Measurements from ENCODE around the gene ALOXE3.
A peak's percentile ranks its signal among the peaks of the same experiment; 100 is the strongest.
"Not testable (repeated sequence)": the region's sequence is repeated elsewhere in the genome, so short reads cannot be mapped to it uniquely, and the experiment has no call there.

ALOXE3 gene

DNA sequence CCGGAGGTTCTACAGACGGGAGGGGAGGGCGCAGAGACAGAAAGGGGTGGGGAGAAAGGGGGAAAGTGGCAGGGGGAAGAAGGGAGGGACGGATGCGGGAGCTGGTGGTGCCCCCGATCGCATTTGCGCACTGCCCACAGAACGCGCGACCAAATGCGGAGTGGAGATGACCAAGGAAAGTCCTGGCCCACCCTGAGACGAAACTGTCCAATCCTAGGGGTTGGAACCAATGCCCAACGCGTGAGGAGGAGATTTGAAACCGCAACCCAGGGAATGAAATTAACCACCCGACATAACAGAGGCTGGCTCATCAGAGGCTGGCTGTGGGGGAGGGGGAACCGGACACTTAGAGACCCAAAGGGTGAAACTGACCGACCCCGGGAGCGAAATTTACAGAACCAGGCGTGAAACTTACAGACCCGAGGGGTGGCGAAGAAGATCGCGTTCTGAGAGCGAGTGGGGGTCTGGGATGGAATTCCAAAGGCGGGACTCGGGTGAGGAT is 4.2 kb upstream of the ALOXE3 start:
- DNase-seq (ENCODE audit: low spot score): peak; percentile 54

DNA sequence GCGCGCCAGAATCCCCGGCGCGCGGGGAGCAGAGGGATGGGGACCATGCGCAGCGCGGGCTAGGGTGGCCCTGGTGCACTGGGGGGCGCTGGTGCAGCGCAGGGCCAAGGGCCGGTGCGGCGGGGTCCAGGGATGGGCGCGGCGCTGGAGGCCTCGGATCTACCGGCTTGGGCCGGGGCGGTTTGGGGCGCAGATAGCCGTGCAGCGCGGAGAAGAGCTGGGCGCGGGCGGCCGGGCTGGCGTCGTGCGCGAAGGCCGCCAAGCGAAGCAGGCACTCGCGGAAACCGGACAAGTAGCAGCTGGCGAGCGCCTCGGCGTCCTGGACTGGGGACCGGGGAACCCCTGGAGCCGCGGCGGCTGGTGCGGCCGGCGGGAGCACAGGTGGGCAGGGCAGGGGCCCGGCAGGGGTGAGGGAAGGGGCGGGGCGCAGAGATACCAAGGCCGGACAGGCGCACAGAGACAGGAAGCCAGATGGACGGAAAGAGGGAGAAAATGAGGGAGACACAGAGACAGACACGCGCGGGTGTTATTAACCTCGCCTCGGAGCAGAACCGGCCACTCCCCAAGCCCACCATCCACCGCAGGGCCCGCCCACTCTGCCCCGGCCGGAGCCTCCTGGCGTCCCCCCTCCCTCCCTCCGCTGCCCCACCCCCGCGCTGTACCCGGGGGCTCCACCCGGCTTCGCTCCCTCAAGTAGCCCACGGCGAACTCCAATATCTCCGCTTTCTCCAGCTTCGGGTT is 3.5 kb upstream of the ALOXE3 start:
- DNase-seq (ENCODE audit: low spot score): peak; percentile 38

DNA sequence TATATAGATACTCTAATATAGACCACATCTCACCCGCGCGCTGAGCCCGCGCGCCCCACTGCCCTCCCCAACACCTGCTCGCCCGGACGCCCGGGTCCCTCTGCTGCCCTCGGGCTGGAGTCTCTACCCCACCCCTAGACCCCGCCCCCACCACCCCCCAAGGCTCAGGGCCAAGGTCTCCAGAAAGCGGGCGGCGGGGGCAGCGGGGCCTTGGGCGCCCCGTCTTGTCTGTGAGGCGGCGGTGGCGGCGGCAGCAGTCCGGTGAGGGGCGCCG is 3.0 kb upstream of the ALOXE3 start:
- no peak for DNase-seq (ENCODE audit: low spot score)

DNA sequence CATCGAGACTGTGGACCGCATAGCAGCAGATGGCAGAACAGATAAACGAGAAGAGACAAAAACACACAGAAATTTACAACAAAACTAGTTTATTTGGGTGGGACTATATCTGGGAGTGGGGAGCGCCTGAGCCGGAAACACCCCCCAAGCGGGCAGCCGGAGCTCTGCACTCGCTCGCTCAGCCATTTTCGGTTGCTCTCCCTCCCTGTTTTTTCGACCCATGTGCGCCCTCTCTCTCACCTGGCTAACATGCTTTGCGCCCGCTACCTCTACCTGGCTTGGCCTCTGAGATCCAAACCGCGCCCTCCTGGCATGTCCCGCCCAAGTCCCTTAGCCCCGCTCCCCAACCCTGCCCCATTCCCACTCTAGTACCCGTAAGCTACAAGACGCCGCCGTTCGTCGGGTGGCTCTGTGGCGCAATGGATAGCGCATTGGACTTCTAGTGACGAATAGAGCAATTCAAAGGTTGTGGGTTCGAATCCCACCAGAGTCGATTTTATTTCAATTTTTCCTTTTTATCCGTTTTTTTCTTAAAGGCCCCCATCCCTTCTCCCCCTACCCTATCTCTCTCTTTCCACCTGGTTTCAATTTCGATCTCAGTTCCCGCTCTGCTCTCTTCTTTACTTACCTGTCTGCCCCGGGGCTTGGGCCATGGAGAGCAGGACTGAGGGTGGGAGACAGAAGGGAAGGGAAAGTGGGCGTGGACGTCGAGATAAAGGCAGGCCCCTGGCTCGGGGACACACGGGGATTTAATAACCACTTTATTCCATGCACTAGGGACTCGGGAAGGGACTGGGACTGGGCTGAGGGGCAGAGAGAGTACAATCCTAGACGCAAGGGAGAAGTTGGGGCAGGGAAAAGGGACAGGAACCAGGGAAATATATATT is 2.4 kb upstream of the ALOXE3 start:
- peak; percentile 57 for DNase-seq (ENCODE audit: low spot score)

DNA sequence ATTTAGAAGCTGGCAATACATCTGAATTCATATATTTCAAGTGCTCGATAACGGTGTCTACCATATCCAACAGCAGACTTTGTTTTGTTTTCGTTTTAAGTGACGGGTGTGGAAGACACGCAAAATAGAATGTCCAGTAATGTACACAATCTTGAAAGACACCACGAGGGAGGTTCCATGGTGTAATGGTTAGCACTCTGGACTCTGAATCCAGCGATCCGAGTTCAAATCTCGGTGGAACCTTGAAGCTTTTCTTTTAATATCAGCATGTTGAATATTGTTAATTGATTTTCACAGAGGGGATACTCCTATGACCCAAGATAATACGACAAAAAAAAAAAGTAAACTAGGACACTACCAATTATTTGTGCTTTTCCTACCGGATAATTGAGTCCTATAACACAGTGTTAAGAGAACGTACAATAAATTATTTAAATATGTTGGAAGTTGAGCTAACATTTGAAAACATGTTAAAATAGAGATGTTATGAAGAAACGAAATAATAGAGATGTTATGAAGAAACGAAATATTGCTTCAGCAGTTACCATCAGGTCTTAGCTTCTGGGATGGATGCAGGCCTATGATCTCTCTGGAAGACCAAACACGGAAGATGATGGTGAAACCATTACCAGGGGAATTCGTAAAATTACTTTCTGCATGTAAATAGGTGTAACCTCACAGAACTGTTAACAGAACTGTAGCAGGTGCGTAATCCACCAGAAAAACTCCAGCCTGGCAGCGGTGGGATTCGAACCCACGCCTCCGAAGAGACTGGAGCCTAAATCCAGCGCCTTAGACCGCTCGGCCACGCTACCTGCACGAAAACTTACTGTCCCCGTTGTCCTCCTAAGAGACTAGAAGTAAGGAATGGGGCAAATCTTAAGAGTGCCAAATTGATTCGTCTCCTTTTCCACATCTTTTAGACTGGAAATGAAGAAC is 1.5 kb upstream of the ALOXE3 start:
- peak; percentile 56 for DNase-seq (ENCODE audit: low spot score)

DNA sequence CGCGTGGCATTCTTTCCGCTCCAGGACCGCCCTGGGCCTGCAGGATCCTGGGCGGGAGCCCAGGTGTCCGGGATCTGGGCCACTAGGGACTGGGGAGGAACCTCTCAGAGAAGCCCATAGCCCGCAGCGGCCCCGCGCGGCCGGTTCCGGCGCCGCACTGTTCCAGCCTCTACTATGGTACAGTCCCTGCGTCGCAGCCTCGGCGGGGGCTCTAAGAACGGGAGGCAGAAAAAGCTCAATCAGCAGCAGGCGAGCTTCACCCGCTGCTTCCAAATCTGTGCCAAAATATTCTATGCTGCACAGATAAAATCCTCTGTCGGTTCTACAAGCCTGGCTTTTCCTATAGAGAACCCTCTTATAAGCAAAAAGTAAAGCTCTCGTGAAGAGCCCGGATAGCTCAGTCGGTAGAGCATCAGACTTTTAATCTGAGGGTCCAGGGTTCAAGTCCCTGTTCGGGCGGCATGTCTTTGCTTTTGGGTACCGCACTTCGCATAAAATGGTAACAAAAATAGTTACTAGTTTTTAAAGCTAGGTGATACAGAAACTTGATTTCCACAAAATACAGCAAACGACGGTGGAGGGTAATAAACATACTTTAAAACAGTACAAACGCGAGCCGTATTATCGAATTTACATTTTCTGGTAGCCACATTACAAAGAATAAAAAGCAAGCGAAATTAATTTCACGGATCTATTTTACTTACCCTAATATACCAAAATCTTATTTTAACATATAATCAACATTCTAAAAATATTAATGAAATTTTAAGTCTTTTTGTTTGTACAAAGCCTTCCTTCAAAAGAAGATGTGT is 661 bp upstream of the ALOXE3 start:
- DNase-seq (ENCODE audit: low spot score): peak; percentile 85

DNA sequence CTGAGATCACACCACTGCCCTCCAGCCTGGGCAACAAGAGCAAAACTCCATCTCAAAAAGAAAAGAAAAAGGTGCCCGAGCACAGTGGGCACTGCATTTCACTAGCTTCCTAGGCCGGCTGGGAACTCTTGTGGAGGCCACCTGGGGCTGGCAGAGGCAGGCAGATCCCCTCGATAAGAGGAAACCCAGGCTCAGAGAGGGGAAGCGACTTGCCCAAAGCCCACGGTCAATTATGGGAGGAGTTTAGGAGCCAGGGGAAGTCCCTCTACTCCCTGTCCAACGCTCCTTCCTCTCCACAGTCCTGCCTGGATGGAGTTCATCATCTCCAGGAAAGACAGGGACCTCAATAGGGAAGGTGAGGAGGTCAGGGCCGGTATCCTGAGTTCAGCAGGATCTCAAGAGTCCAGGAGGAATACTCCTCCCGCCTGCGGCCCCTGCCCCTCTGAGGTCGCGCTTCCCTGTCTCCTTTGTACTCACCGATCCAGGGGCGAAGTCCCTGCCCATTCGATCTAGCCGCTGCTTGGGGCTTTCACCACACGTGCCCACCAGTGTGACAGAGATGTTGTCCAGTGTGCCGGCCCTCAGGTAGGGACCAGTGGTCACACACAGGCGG is 841 bp downstream of the ALOXE3 start:
- DNase-seq (ENCODE audit: low spot score): no peak

DNA sequence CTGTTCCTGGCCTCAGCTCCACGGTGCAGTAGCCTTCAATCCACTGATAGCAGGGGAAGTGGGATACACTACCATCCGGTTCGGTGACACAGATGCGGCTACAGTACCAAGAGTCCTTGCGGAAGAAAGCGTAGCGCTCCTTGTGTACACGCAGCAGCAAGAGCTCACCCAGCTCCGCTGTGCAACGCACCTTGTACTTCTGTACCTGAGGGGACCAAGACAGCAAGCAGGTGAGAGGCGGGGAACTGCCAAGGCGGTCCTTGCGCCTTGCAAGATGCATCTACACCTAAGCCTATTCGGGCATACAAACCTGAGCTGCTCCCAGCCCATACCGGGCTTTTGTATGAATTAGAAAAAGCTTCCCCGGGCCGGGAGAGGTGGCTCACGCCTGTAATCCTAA is 1.5 kb downstream of the ALOXE3 start:
- no peak for DNase-seq (ENCODE audit: low spot score)

DNA sequence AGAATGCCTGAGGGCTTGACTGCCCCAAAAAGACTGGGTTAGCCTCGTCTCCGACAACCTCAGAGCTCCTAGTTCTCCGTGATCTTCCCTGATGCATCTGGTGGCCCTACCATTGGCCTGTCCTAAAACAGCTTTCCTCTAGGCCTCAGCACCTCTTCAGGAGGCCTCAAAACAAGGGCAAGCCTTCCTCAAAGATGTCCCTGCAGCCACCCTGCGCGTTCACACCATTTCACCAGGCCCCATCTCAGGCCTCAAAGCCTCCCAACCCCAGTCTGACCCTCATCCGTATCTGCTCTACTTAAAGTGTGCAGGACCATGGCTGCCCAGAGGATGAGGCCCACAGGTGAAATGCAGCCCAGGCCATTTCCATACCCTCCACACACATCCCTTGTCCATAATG is 7.4 kb downstream of the ALOXE3 start:
- DNase-seq (ENCODE audit: low spot score): no peak

DNA sequence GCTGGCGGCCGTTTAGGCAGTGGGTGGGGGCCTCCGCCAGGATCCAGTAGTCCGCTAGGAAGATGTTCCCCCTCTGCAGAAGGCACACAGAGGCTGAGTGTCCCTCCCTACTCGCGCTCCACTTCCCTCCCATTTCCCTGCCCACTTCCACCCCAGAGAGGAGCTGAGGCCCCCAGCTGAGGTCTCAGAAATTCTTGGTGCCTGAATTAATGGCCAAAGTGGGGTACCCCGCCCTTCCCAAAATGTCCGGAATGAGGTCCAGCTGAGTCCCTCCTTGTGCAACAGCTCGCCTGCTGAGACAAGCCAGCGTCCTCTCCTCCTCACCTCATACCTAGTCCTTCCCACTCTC is 7.9 kb downstream of the ALOXE3 start:
- no peak for DNase-seq (ENCODE audit: low spot score)

DNA sequence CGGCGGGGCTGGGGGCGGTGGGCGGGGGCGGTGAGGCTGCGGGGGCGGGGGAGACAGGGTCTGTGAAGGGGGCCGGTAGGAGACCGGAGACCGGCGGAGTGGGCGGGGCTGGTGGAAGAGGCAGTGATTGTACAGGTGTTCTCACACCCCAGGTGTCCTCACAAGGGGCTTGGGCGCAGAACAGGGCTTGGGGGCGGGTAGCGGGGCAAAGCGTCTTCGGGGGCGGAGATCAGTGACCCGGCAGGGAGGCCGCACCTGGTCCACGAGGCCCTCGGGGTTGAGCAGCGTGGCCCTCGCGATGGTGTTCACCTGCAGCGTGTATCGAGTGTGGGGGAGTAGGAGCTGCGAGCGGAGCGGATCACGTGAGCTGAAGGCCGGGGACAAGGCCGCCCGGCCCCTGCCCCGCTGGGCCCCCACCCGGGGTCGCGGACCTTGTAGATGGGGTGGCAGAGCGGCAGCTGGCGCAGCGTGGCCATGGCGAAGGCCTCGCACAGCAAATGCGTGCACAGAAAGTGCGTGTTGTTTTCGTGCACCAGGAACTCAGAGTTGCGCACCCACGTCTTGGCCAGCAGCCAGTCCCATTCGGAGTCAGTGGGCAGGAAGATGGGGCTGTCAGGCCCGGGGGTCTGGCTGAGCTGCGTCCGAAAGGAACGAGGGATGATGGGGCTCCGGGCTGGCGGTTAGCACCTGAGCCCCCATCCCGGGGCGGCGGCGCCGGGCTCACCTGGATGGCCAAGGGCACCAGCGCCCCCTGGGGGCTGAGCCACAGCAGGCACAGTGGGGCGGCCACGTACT is 8.5 kb downstream of the ALOXE3 start:
- peak; percentile 42 for DNase-seq (ENCODE audit: low spot score)

DNA sequence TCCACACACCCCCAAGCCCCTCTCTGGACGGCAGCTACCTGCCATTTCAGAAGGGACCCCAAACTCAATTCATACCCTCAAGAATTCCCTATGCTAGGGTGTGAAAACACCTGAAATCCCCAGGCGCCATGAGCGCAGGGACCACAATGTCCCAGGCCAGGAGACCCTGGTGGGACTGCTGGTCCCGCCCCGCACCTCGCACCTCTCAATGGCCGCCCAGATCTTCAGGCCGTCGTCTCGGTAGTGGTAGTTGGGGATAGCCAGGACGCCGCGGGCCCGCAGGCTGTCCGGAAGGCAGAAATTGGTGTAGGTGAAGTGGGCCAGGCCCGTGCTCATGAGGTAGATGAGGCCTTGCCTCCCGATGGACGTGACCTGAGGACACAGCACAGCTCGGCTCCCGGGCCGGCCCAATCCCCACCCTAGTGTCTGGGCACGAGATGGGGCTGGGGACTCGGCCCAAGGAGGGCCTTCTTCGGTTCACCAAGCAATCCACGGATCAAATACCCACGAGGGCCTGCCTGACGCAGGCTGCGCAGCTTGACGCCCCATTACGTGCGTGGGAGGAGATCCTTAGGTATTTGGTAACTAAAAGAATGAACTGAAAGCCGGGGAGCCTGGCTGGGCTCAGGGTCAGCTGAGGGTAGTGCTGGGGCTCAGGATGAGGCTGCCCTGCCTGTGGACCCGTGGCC is 9.2 kb downstream of the ALOXE3 start:
- DNase-seq (ENCODE audit: low spot score): no peak

DNA sequence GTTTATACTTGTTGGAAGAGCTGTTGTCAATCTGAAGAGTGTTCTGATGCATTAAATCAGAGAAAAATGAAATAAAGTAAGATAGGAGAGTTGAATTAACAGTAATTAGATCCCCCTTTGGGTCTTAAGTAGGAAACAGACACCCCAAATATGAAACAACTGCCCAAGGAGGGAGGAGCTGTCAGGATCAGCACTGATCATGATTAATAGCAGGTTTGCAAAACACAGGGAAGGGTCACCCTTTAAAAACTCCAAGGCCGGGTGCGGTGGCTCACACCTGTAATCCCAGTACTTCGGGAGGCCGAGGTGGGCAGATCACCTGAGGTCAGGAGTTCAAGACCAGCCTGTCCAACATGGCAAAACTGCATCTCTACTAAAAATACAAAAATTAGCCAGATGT is 11.3 kb downstream of the ALOXE3 start:
- not testable (repeated sequence) for DNase-seq (ENCODE audit: low spot score)

DNA sequence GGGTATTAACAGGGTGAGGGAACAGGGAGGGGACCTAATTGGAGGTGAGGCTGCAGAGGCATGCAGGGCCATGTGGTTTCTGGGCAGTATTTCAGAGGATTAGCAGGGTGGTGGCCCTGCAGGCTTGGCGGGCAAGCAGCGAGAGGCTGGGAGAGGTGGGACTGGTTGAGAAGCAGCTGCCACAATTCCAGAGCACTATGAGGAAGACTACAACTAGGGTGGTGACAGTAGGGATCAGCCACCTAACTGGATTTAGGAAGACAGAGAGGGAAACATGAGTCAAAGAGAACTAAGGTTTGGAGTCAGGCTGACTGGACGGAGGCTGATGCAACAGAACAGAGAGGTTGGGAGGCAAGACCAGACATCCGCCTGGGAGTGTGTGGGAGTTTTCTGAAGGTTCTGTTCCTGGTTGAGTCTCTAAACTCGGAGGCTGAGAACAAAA is 12.3 kb downstream of the ALOXE3 start:
- no peak for DNase-seq (ENCODE audit: low spot score)

DNA sequence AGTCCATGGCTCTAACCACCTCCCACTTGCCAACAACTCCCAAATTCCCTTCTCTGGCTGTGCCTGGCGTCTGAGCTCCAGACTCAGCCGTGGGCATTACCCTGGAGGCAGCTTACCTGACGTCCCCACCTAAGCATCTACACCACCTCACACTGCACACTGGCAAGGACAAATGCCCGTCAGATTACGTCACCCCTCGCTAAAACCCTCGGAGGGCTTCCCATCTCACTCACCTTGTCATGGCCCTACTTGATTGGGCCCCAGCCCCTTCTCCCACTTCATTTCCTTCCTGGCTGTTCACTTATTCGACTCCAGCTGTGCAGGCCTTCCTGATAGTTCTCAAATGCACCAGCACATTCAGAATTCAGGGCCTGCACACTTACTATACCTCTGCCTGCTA is 13.4 kb downstream of the ALOXE3 start:
- no peak for DNase-seq (ENCODE audit: low spot score)

DNA sequence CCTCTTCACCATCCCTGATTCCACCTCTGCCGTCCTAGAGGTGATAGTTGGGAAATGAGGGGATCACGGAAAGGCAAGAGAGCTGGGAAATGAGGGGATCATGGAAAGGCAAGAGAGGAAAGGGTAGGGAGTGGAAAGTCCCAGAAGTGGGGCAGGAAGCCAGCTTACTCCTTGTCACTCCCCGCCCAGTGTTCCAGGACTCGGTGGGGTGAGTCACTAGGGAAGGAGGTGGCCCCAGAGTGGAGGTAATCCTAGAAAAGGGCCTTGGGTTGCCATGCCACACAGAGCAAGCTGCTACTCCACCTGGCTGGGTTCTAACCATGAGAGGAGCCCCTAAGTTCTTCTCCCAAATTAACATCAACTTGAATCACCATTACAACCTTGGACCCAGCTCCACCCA is 14.8 kb downstream of the ALOXE3 start:
- DNase-seq (ENCODE audit: low spot score): no peak

DNA sequence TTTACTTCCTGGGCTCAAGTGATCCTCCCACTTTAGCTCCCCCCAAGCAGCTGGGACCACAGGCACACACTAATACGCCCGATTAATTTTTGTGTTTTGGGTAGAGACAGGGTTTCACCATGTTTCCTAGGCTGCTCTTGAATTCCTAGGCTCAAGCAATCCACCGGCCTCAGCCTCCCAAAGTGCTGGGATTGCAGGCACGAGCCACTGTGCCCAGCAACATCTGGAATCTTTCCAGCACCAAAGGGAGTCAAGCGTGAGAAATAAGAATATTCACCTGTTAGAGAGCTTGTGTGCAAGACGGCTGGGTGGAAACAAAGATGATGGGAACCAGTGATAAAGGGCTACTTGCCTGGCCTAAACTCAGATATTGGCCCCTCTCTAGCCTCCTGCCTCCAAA is 16.6 kb downstream of the ALOXE3 start:
- DNase-seq (ENCODE audit: low spot score): no peak

DNA sequence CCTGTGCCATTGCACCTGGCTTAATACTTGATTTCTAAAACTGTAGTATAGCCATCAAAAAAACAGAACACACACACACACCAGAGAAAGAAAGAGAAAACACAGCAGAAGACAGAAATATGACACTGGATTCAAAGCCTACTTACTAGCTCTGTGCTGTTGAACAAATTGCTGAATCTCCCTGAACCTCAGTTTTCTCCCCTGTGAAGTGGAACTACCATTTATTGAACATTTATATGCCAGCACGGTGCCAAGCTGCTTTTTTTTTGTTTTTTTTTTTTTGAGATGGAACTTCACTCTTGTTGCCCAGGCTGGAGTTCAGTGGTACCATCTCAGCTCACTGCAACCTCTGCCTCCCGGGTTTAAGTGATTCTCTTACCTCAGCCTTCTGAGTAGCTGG is 17.6 kb downstream of the ALOXE3 start:
- no peak for DNase-seq (ENCODE audit: low spot score)

DNA sequence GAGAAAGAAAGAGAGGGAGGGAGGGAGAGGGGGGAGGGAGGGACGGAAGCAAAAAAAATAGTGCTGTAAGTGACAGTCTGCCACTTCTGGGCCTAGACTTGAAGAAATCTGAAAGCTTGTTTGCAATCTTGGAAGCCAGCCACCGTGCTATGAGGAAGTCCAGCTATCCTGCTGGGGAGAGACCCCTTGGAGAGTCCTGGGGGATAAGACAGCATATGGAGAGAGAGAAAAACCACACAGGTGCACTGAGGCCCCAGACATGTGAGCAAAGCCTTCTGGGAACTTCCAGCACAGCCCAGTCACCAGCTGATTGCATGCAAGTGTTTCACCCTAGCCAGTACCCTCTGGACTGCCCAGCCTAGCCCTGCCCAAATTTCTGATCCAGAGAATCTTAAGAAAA is 18.2 kb downstream of the ALOXE3 start:
- DNase-seq (ENCODE audit: low spot score): no peak

DNA sequence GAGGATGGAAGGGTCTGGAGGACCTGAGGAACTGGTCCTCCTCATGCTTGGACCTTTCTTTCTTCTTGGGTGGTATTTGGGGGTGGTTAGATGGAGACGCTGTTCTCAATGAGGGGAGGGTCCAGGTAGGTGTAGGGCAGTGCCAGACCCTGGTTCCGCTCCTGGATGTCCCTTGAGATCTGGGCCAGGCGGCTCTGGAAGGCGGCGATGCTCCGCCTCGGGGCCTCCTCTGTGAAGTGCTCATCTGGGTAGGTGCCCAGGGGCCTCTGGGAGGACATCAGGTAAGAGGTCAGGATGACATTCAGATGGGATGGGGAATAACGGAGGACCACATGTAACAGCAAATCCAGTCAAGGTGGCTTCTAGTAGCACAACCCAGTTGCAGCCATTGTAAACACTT is 21.8 kb downstream of the ALOXE3 start:
- no peak for DNase-seq (ENCODE audit: low spot score)
